ENCODE results near the gene ZNF668. TPM values are rescaled to one million over a fixed set of nuclear protein-coding genes. Genes with fewer than 3 reads are reported as not detected.

Gene ZNF668
- total and polyA plus RNA-seq, 3 donors from 2014 or later = 10.1 to 20.2 (median 17.2) TPM

GRCh38 chr16:31077024-31077423 lies 3.0 kb upstream of the ZNF668 start:
- peaks cover 12% of the 10 kb centered on the region for H3K4me1 ChIP-seq
- 91% methylated on average over 13 of the region's 13 CpGs; no CpG with 5 or more reads in 1 of the 2 donors for WGBS, 2 donors
- no peak for TF ChIP-seq CTCF (IDR thresholded peaks at IDR 0.05)
- no peak for TF ChIP-seq POLR2A (IDR thresholded peaks at IDR 0.05)
- no peak overlapping the region for H3K27ac ChIP-seq
- DNase-seq = no peak
- no peaks in the 10 kb centered on the region for H3K36me3 ChIP-seq (ENCODE audit: low read depth, missing control alignments)
- no peaks in the 10 kb centered on the region for H3K9me3 ChIP-seq
- H3K27me3 ChIP-seq = no peaks in the 10 kb centered on the region
- intact Hi-C loops (cut with DNase I; ENCODE audit: low total_unique reads) = no loop called here
- no peak overlapping the region for H3K4me3 ChIP-seq

GRCh38 chr16:31076319-31076718 lies 2.3 kb upstream of the ZNF668 start:
- Histone ChIP-seq H3K27ac (no peak overlapping the region), H3K36me3 (ENCODE audit: low read depth, missing control alignments) (no peaks in the 10 kb centered on the region), H3K9me3 (no peaks in the 10 kb centered on the region), H3K4me1 (peaks cover 16% of the 10 kb centered on the region), H3K4me3 (no peak overlapping the region), H3K27me3 (no peaks in the 10 kb centered on the region)
- TF ChIP-seq POLR2A (IDR thresholded peaks at IDR 0.05) (no peak), CTCF (IDR thresholded peaks at IDR 0.05) (no peak)
- 70 to 81% methylated on average over 13 to 16 of the region's 16 CpGs for WGBS, 2 donors
- DNase-seq = no peak
- intact Hi-C loops (cut with DNase I; ENCODE audit: low total_unique reads) = no loop called here

GRCh38 chr16:31074814-31075183 lies 759 bp upstream of the ZNF668 start:
- Histone ChIP-seq H3K9me3 (no peaks in the 10 kb centered on the region), H3K4me3 (peak overlapping the region; percentile 98 to 99), H3K27ac (peak overlapping the region; percentile 84 to 94), H3K36me3 (ENCODE audit: low read depth, missing control alignments) (no peaks in the 10 kb centered on the region), H3K27me3 (no peaks in the 10 kb centered on the region), H3K4me1 (peaks cover 16% of the 10 kb centered on the region)
- intact Hi-C loops (cut with DNase I; ENCODE audit: low total_unique reads) = no loop called here
- TF ChIP-seq CTCF (IDR thresholded peaks at IDR 0.05) (no peak), POLR2A (IDR thresholded peaks at IDR 0.05) (no peak)
- DNase-seq = no peak
- 1% methylated on average over 7 of the region's 7 CpGs for WGBS, 2 donors

- intact Hi-C loops (cut with DNase I; ENCODE audit: low total_unique reads) = no loop called here
- WGBS, 2 donors = 0% methylated on average over 41 to 72 of the region's 83 CpGs
These were observed 684 bp downstream of the ZNF668 start for GRCh38 chr16:31073142-31073969.

More at GRCh38 chr16:31073142-31073969, 684 bp downstream of the ZNF668 start:
- no peaks in the 10 kb centered on the region for H3K36me3 ChIP-seq (ENCODE audit: low read depth, missing control alignments)
- TF ChIP-seq CTCF (IDR thresholded peaks at IDR 0.05) (no peak), POLR2A (IDR thresholded peaks at IDR 0.05) (no peak)
- H3K27me3 ChIP-seq = no peaks in the 10 kb centered on the region
- H3K4me3 ChIP-seq = peak overlapping the region; percentile 98 to 99
- peak overlapping the region; percentile 90 to 94 for H3K27ac ChIP-seq
- no peaks in the 10 kb centered on the region for H3K9me3 ChIP-seq
- H3K4me1 ChIP-seq = peaks cover 16% of the 10 kb centered on the region
- DNase-seq = peak; percentile 97

All from testis (tissue), 3 donors.